ENCODE measurements around the gene PLCG1.

DNA sequence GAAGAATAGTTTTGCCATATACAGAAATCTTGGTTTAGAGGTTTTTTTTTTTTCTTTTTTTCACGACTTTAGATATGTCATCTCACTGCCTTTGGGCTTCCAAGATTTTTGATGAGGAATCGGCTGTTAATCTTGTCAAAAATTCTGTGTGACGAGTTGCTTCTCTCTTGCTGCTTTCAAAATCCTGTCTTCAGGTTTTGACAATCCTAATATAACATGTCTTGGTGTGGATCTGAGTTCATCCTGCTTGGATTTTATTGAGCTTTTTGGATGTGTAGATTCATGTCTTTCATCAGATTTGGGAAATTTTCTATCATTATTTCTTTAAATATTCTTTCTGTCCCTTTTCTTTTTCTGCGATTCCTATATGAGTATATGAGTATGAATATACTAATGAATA is 61.1 kb downstream of the PLCG1 start:
- TF ChIP-seq POLR2A (IDR thresholded peaks at IDR 0.05; ENCODE audit: low read depth, low read length) (no peak), POLR2AphosphoS5 (IDR thresholded peaks at IDR 0.05; ENCODE audit: low read depth, low read length) (no peak)

Data from GM12892 (cell line).